Activated CD4-positive, alpha-beta T cell treated with anti-CD3 and anti-CD28 coated beads, Interleukin-2, Interleukin-6, amounts not matched to agents 100 ng/mL and 50 ng/mL, durations not matched to agents 16 hours and 8 hours (primary cell): Measurements from ENCODE around the gene PTPRE.

Experiments used
- DNase-seq: peaks from one replicate; pipeline ENCODE4 v3.0.0-alpha.2; 2020

The PTPRE gene

DNA sequence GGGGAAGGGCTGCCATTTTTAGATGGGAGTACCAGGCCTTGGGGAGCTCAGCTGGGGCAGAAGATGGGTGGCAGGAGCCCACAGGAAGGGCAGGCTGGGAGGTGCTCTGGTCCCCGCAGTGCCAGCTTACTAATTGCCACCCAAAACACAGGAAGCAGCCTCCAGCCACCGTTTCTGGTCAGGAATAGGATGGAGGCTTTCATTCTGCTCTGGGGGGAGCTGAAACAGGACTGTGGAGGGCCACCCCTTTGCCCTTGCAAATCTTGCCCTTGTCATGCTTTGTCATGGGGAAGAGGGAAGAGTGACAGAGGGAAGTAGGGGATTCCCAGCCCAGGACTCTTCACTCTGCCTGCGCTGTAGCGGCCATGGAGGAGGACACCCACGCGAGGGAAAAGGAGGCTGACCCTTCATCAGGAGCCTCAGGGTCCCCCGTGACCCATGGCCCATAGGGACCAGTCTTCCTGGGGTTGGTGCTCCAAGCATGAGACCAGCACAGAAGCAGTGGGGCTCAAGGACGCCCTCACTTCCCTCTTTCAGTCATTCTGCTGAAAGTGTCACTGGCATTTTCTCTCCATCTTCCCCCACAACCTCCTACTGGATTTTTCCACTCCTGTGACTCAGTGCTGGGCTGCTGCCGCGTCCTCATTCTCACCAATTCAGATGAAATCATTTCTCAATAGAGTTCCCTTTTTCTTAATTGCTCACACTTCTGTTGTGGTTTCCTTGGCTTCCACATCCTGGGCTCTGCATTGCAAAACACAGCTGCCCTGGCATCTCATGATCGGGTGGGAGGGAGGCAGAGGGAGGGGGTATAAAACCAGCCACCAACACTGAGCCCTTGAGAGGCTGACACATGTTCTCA is 157.4 kb downstream of the PTPRE start:
- DNase-seq: peak; percentile 90

DNA sequence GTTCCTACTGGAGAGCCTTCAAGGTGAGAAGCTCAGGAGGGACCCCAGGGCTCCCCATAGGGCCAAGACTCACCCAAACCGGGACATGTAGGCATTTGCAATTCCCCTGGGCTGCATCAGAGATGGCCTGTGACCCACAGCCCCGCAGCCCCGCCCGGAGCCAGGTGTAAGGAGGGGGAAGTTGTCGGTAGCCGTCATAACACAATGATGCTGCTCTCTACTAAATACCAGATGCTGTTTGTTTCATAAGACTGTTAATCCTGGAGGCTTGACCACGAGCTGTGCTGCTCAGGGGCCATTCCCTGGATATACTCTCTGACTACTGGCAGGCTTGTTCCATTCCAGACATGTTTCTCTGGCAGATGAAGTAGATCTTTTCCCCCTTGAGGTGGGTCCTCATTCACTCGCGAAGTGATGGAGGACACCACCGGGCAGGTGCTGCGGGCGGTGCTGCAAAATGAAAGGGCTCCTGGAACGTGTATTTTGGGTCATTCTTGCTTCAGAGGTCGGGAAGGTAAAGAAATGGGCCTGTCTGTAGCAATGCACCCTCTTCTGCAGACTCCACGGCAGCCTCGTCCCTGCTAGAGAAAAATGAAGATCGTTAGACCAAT is 158.2 kb downstream of the PTPRE start:
- DNase-seq: no peak

GRCh38 chr10:128065881-128066534 is 159.1 kb downstream of the PTPRE start:
- no peak for DNase-seq

DNA sequence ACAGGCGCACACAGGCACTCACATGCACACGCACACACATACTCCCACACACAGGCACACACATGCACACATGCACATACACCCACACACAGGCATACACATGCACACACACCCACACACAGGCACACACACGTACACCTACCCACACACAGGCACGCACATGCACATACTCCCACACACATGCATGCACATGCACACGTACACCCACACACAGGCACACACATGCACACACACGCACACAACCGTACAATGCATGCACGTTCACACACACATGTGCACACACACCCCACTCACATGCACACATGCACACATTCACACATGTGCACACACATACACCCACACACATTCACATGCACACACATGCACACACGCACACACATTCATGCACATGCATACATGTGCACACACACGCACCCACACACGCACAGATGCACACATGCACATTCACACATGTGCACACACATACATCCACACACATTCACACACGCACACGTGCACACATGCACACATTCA is 160.0 kb downstream of the PTPRE start:
- DNase-seq: no peak

GRCh38 chr10:128067691-128068397 is 160.9 kb downstream of the PTPRE start:
- DNase-seq: no peak

GRCh38 chr10:128068398-128069285 is 161.7 kb downstream of the PTPRE start:
- DNase-seq: no peak

GRCh38 chr10:128069351-128070051 is 162.6 kb downstream of the PTPRE start:
- DNase-seq: peak; percentile 83

DNA sequence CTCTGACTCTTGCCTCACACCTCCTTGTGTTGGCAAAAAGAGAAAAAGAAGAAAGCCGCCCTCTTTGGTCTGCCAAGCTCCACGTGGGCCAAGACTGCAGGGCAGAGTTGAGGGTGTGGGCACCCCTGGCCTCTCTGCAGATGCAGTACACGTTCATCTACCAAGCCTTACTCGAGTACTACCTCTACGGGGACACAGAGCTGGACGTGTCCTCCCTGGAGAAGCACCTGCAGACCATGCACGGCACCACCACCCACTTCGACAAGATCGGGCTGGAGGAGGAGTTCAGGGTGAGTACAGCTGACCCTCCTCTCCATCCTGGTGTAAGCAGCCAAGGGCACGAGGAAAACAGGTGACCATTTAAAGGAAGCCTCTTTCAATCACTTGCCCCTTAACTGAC is 163.3 kb downstream of the PTPRE start:
- DNase-seq: no peak

DNA sequence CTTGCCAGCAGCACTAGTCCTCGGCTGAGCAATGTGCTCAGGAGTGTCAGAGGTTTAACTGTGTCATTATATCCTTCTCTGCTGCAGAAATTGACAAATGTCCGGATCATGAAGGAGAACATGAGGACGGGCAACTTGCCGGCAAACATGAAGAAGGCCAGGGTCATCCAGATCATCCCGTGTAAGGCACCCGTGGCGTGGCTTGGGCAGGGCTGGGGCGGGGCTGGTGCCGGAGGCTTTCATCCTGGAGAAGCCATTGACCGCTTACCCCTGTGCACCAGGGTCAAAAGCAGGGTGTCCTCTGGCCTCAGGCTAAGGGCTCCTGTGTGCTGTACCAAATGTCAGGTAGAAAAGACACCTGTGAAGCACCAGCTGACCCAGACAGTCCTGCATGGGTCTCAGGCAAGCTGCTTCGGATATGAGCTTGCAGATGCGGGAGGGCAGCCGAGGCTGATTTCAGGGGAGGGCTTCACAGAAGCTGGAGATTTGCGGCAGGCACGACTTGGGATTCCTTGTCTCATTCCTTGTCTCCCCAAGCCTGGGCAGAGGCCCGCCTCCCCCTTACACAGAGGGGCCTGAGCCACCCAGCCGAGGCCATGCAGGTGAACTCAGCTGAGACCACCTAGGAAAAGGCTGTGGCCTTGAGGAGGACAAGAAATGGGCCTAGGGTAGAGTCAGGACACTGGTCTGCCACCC is 164.0 kb downstream of the PTPRE start:
- no peak for DNase-seq

GRCh38 chr10:128071417-128071782 is 164.5 kb downstream of the PTPRE start:
- DNase-seq: no peak

- DNase-seq: no peak
Measured at GRCh38 chr10:128072046-128072445, 165.1 kb downstream of the PTPRE start.

DNA sequence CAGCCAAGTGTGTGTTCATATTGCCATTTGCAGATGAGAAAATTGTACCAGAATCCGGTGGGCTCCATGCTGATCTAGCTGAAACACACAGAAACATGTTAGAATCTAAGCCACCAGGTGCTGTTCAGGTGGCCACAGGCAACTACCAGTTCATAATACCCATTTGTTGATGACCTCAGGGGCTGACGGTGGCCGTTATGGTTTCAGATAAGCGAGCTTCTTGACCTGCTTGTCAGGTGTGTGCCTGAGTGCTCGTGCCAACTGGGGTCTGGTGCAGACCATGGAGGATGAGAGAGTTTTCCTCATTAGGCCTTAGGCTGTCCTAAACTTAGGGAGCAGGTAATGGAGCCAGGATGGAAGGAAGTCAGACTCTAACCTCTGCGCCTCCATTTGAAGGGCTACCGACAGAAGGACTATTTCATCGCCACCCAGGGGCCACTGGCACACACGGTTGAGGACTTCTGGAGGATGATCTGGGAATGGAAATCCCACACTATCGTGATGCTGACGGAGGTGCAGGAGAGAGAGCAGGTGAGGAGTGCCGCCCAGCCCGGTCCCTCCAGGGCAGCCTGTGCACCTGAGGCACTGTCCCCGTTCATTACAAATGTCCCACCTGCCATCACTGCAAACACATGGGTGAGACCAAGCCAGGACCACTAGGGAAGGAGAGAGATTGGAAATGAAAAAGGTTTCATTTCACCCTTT is 166.2 kb downstream of the PTPRE start:
- no peak for DNase-seq

- no peak for DNase-seq
Measured at GRCh38 chr10:128073890-128074289, 167.0 kb downstream of the PTPRE start.

GRCh38 chr10:128074589-128074988 is 167.7 kb downstream of the PTPRE start:
- no peak for DNase-seq

GRCh38 chr10:128077155-128077875 is 170.4 kb downstream of the PTPRE start:
- DNase-seq: no peak

- peak; percentile 41 for DNase-seq
Measured at GRCh38 chr10:128078136-128078969, 171.4 kb downstream of the PTPRE start.

GRCh38 chr10:128080231-128080630 is 173.3 kb downstream of the PTPRE start:
- DNase-seq: no peak

DNA sequence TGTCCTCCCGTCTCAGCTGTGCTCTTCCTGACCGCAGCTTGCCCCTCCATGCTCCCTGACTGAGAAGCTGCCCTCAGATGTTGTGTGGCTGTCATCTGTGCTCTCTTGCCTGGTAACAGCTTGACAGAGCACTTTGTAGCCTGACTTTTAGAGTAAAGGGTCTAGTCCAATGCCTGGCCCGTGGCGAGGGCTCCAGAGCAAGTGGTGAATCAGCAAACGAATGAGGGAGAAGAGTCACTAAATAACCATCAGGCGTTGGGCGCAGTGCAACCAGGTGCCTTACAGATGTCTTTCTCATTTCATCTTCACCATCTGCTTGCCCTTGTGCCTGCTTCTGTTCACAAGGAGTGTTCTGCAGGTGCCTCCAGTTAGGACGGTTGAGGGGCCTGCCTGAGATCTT is 173.7 kb downstream of the PTPRE start:
- DNase-seq: no peak
